Right hindlimb (tissue), 1 donor: ENCODE results near the gene NEURL1B.

Experiments
- DNase-seq: peaks from one replicate; pipeline ENCODE4 v3.0.0-alpha.2; 2018

NEURL1B gene

GRCh38 chr5:172683264-172683644 is 42.2 kb downstream of the NEURL1B start:
- no peak for DNase-seq

- peak; percentile 69 for DNase-seq
These were observed 42.8 kb downstream of the NEURL1B start for GRCh38 chr5:172683645-172684471.

GRCh38 chr5:172685091-172685490 is 44.0 kb downstream of the NEURL1B start:
- no peak for DNase-seq

GRCh38 chr5:172686111-172686510 is 45.0 kb downstream of the NEURL1B start:
- DNase-seq, result no peak

DNA sequence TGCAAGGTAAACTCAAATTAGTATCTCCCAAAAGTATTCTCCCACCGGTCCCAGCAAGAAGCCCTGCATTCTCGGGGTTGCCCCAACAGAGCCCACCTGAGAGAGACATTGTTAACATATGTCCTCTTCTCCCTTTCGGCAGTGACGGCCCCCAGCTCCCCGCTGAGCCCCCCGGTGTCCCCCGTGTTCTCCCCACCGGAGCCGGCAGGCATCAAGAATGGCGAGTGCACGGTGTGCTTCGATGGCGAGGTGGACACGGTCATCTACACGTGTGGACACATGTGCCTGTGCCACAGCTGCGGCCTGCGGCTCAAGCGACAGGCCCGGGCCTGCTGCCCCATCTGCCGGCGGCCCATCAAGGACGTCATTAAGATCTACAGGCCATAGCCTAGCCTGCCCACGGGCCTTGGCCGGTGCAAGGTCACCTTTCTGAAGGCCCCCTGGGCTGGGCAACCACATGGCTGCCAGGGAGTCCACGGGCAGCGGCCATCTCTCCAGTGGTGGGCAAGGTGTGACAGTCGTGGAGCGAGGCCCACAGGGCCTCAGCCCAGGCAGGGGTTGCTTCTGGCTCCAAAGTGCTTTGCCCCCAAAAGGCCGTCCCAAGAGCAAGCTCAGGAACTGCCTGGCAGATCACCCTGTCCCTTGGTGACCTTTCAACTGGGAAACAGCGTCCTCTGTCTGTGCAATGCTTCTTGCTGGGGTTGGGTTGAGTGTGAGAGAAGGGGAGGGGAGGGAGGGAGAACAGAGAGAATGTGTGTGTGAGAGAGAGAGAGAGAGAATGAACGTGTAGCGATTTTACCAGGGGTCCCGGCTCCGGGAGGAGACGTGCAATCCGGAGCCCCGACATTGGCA is 45.7 kb downstream of the NEURL1B start:
- DNase-seq, result no peak

DNA sequence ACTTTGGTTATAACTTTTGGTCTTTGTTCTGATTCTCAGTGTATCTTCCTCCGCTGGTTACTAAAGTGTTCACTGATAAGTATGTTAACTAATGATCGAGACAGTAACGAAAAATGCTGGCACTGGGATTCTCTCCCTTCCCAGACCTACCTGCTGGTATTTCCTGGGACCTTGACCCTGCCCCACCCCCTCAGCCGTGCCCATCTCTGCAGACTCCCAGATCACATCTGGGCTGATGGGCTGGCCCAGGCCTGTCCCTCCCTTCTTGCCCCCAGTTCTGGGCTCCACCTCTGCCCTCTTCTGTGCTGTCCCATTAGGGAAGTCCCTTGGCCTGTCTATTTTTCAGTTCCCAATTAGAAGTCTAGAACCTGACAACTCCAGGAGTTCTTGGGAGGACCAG is 46.9 kb downstream of the NEURL1B start:
- DNase-seq, result no peak

DNA sequence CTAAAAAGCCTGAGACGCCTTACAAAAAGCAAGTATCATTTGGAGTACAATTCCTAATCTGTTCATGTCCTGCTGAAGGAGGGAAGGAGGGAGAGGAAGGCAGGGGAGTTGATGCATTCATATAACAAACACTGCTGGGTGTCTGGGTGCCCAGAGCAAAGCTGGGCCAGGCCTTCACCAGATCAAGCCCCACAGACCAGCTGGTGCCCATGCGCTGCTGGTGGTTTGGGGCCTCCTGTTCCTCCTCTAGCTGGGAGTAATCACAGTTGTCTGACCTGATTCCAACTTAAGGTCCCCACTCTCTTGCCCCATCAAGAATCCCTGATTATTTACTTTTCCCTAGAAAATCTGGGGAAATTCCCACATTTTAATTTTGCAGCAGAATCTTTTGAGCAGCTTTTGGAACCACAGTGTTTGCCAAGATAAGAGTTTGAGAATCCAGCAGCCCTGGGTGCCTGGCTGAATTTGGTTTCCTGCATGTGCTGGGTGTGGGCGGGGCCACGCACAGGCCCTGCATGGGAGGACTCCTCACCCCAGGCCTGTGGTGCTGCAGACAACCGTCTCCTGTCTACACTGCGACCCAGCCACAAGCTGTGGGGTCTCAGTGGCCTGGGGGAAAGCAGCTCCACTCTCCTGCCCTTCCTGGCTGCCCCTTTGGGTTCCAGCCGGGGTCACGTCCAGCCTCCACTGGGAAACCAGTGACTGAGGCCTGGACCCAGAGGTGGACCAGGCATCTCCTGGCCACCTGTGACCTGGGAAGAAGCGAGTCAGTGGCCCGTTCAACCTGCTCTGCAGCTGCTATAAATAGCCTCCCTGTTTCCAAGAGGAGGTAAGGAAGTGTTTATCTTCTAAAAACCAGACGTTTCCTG is 47.5 kb downstream of the NEURL1B start:
- no peak for DNase-seq

GRCh38 chr5:172689218-172689572 is 48.1 kb downstream of the NEURL1B start:
- no peak for DNase-seq

- no peak for DNase-seq
These were observed 48.7 kb downstream of the NEURL1B start for GRCh38 chr5:172689801-172690200.

DNA sequence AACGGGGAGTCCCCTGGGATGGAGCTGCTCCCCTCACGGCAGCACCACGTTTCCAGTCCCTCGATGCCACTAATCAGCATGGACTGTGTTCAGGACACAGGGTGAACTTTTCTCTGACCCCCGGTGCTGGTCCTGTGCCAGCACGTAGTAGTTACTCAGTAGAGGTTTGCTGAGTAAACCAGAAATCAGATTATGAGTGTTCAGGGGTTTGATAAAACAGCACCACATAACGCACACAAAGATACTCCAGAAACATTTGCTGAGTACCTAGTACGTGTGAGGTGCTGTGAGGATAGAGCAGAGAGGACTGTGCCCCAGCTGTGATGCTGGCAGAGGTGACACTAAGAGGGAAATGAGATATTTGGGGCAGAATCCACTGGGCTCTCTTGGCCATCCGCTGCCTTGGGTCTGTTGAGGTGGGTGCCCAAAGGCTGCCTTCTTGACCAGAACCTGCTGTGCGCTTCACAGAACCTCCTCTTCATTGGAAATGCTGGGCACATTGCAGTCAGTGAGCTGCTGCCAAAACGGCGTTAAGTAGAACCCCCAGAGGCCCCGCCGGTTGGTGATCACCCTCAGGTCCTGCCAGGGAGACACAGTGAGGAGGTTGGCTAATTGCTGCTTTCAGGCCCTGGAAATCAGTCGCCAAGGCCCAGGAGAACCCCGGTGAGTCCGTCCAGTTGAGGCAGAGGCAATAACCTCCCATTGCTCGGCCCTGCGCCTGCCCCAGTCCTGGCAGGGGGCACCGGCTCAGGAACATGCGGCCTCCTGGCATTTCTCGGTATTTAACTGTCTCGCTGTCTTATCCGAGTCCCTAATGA is 49.4 kb downstream of the NEURL1B start:
- DNase-seq, result no peak

GRCh38 chr5:172691886-172692285 is 50.8 kb downstream of the NEURL1B start:
- no peak for DNase-seq

DNA sequence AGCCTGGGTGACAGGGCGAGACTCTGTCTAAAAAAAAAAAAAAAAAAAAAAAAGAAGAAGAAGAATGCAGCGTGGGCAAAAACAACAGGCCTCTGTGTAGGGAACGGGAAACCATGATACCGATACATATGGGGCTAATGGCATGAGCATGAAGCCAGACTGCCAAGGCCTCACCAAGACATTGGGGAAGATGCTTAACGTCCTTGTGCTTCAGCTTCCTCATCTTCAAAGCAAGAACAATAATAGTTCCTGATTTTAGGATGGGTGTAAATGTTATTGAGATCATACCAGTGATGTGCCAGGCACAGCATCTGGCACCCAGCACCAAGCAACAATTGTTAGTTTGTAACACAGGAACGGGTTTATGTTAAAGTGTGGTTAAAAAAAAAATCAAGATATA is 51.4 kb downstream of the NEURL1B start:
- no peak for DNase-seq

DNA sequence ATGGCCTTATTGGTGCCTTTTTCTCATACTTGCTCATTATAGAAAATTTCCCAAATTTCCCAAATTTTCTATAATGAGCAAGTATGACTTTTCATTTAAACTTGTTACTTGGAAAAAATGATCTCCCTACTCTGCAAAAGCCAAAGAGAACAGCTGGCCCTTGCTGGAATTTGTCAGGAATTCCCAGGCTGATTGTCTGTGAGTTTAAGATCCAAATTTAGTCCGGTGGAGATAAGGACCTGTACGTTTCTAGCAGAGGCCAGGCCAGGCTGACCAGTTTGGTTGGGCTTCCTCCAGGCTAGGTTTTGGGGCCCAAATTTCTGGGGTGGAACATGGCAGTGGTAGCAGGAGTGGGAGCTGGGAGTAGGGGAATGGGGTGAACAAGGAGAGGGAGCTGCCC is 51.9 kb downstream of the NEURL1B start:
- no peak for DNase-seq

GRCh38 chr5:172694061-172694460 is 53.0 kb downstream of the NEURL1B start:
- no peak for DNase-seq

GRCh38 chr5:172694541-172694940 is 53.5 kb downstream of the NEURL1B start:
- no peak for DNase-seq

DNA sequence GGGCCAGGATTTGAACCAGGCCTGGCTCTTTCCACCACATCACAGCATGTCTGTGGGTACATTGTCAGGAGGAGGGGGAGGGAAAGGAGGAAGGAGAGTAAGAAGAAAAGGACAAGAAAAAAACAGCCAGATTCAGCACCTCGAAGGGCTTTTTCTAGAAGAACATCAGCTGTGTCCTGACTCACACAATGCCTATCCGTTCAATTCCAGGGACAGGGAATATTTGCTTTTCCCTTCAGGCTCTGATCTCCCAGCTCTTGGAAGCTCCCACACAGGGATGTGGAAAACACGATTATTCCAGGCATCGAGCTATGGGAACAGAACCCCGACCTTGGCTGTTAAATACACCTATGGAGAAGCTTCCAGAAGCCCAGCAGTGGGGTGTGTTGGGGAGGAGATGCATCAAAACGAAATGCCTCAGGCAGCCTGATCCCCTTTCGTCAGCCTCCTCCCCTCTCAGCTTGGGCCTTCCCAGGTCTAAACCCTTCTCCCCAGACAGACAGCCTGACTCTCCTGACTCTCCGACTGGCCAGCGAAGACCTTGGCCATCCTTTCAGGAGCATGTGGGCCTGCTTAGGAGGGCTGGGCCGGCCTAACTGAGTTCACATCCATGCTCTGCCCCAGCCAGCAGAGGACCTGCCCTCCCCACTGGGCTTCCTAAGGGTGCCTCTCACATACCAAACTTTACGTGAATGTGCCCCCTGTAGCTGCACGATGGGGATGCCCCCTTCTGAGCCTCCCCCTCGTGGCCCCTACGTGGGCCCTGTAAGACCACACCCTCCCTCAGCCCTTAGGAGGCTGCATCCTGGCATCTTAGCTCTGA is 54.4 kb downstream of the NEURL1B start:
- DNase-seq, result no peak

DNA sequence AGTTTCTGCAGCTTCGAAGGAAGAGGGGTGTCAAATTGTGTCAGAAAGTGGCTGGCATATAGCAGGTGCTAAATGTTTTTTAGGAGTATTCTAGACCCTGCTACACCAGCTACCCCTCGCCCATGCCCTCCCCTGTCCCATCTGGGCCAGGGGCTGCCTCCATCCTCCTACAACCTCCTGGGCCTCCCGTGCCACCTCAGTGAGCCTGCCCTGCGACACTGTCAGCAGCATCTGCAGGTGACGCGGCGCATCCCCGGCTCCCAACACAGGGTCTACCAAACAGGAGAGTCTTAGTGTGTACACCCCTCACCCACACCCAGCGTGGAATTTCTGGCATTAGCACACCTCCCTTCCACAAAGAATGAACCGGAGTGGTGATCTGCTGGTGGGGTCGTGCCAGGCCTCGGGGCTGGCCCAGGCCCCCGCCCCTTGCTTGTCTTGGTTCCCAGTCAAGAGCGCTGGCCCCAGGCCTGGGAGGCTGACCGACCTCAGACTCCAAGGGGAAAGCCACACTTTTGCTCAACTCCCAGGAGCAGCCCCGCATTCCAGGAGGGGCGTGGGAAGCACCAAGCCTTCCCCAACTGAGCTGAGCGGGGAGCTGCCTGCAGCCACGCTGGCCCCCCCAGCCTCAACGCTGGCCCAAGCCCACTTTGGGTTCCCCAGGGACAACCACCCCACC is 55.2 kb downstream of the NEURL1B start:
- no peak for DNase-seq

DNA sequence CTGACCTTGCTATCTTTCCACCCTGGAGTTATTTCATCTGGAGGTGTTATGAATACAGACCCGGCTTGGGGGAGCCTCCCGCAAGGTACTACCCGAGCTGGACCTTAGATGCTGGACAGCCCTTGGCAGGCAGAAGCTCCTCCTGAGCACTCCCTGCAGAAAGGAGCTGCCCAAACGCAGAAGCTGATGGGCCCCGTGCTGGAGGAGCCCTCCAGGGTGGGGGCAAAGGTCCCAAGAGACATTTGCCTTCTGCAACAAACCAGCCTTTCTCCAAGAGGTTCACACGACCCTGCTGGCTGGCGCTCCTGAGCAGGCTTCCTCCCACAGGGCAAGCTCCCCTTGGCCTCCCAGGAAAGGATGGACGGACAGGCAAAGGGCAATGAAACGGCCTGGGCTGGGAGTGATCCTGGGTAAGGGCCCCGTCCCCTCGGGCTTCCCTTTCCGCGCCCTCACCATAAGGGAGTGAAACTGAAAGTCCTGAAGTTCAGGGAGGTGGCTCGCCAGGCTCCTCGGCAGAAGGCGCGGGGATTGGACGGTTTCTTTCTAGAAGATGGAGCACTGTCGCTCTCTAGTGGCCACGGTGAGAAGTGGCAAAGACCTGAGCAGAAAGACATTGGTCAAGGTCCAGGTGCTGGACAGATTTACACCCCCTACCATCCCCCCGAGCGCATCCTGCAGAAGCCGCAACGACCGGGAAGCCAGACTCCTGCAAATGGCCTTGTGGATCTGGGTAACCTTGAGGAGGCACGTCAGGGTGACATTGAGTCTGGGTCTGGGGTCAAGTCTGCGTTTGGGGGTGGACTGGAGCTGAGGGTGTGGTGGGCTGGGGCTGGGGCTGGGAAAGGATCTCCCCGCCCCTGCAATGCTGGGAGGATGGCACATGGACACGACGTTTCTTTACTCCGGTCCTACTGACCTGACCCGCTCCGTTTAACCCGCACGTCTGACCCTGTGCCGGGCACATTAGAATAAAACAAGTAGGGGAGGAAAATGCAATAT is 56.4 kb downstream of the NEURL1B start:
- DNase-seq, result peak; percentile 92

DNA sequence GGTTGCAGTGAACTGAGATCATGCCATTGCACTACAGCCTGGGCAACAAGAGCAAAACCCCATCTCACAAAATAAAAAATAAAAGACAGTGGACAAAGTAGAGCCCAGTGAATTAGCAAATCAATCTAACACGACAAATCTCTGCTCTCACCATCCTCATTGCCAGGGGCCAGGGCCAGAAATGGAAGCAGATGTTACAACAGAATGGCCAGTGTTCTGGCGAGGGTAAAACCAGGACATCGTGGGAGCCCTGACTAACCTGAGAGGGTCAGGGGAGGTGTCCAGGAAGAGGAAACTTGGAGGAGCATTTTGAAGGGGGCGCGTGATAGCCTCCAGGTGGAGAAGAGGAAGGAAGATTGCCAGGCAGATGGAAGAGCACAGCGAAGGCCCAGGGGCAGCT is 58.4 kb downstream of the NEURL1B start:
- DNase-seq, result no peak

- no peak for DNase-seq
These were observed 58.9 kb downstream of the NEURL1B start for GRCh38 chr5:172699999-172700364.
